ENCODE results near the gene RNLS. TPM values are rescaled to one million over a fixed set of nuclear protein-coding genes. Genes with fewer than 3 reads are reported as not detected.
"Not testable (repeated sequence)": the region's sequence is repeated elsewhere in the genome, so short reads cannot be mapped to it uniquely, and the experiment has no call there.

The RNLS gene
- polyA plus RNA-seq, 3 donors: 16.5 to 17.6 (median 17.5) TPM

- DNase-seq (ENCODE audit: low read depth in 3 of 3, low spot score in 2 of 3): not testable (repeated sequence)
Observed at GRCh38 chr10:88486816-88487215, 96.3 kb downstream of the RNLS start.

DNA sequence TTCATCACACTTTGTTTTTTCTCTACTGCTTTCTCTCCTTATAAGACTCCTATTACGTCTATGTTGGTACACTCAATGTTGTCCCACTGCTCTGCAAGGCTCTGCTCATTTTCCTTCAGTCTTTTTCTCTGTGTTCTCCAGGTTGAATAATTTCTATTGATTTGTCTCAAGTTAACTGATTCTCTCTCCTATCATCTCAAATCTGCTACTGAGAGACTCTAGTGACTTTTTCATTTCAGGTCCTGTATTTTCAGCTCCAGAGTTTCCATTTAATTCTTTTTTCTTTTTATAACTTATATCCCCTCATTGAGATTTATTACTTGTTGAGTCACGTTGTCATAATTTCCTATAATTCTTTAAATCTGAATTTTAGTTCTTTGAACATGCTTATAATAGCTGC is 100.9 kb downstream of the RNLS start:
- DNase-seq (ENCODE audit: low read depth in 3 of 3, low spot score in 2 of 3): no peak

GRCh38 chr10:88478256-88478655 is 104.9 kb downstream of the RNLS start:
- DNase-seq (ENCODE audit: low read depth in 3 of 3, low spot score in 2 of 3): no peak

GRCh38 chr10:88477343-88478085 is 105.6 kb downstream of the RNLS start:
- no peak for DNase-seq (ENCODE audit: low read depth in 3 of 3, low spot score in 2 of 3)

- DNase-seq (ENCODE audit: low read depth in 3 of 3, low spot score in 2 of 3): no peak
Observed at GRCh38 chr10:88474884-88475844, 108.0 kb downstream of the RNLS start.

- no peak for DNase-seq (ENCODE audit: low read depth in 3 of 3, low spot score in 2 of 3)
Observed at GRCh38 chr10:88473989-88474883, 108.9 kb downstream of the RNLS start.

DNA sequence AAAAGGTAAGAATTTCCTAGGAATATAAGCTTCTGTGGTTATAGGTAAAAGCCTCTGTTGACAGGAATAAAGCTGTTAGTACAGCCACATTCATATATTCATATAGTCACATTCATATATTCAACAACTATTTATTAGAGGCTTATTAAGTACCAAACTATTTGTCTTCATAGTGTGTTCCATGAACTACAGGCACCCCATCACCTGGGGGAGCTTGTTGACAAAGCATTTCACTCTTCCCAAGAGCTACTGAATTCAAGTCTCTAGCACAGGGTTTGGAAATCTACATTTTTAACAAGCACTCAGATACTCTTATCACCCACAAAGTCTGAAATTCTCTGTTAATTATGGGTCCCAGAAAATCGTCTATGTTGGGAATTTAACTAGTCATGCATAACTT is 110.6 kb downstream of the RNLS start:
- no peak for DNase-seq (ENCODE audit: low read depth in 3 of 3, low spot score in 2 of 3)

DNA sequence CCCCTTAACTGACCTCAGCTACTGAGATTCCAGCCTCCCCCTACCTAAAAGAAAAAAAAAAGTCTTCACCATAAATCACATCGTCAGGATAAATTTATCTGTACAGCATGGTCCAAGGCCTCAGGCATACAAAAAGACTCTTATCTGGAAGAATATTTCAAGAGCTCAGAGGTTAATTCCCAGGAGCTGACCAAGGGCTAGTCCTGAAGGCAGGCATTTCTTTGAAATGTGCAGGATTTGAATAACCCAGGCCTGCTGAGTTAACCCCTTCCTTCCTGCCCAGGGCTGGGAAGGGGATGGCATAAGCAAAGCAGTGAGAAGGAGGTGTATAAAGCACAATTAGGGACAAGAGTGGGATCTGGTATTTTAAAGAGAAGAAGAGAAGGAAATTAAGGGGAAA is 111.2 kb downstream of the RNLS start:
- DNase-seq (ENCODE audit: low read depth in 3 of 3, low spot score in 2 of 3): no peak

DNA sequence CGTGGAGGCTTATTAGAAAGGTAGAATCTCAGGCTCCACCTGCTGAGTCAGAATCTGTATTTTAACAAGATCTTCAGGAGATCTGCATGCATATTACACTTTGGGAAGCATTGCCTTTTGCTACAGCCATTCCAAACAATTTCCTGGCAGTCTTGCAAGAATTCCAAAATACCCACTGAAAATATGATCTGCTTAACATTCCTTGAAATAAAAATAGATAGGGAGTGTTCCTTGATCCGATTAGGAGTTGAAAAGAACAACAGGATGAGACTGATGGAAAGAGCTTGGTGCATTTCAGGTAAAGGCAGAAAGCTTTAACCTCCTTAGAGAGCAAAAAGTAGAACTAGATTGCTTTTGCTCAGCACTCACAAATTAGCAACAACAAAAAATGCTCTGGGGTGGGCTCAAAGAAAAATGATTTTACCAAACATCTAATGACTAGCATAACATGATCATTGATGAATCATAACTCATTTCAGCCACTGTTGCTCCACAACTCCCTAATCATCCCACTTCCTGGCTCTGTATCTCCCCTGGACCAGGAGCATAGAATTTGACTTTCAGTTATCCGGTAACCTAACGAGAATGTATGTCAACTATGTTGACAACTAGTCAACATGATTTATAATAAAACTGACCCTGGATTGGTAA is 115.2 kb downstream of the RNLS start:
- no peak for DNase-seq (ENCODE audit: low read depth in 3 of 3, low spot score in 2 of 3)

DNA sequence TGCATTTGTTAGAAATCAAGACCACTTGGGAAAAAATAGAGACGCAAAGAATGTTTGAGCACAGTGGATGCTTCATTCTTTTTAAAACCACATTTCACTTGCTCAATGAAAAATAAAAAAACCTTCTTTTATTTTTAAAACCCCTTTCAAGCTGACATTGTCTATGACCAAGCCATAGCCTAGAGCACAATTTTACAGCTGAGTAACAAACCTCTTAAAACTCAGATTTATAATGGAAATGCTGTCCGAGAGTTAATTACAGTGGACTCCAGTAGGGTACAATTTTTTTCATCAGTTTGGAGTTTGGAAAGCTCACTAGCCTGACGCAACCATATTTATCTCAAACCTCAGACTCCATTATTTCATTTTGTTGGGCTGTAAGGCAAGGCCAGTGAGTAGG is 116.3 kb downstream of the RNLS start:
- DNase-seq (ENCODE audit: low read depth in 3 of 3, low spot score in 2 of 3): no peak

DNA sequence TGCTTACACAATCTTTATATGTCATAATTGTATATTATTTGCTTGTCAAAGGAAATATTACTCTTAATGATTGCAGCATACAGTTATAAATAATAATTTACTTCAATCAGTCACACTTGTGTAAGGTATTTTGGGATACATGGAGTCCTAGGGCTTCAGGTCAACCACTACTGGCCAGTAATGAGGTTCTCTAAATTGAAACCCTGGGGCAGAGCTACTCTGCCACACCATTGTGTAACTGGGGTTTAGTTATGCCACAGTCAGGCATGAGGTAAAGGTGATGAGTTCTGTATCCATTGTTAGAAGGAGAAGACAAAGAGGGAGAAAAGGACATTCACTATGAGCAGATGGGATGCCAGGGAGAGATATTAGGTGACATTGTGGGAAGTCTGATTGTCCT is 117.4 kb downstream of the RNLS start:
- DNase-seq (ENCODE audit: low read depth in 3 of 3, low spot score in 2 of 3): no peak

GRCh38 chr10:88463811-88464210 is 119.3 kb downstream of the RNLS start:
- DNase-seq (ENCODE audit: low read depth in 3 of 3, low spot score in 2 of 3): no peak

GRCh38 chr10:88461426-88461825 is 121.7 kb downstream of the RNLS start:
- DNase-seq (ENCODE audit: low read depth in 3 of 3, low spot score in 2 of 3): no peak

DNA sequence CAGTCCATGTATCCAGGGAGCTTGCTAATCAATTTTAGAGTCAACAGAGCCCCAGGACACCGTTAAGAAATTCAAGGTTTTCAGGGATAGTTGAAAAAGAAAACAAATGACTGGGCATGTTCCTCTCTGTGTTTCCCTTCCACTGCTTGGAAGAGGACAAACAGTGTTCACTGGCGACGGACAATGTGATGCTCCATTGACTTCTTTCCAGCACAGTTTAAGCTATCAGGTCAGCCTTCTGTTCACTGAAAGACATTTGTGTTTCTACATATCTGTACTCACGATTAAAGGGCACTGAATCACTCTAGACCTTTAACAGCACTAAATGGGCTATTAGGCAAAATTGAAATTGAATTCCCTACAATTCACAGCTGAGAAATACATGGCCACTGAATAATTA is 123.6 kb downstream of the RNLS start:
- no peak for DNase-seq (ENCODE audit: low read depth in 3 of 3, low spot score in 2 of 3)

GRCh38 chr10:88458209-88458608 is 124.9 kb downstream of the RNLS start:
- DNase-seq (ENCODE audit: low read depth in 3 of 3, low spot score in 2 of 3): no peak

GRCh38 chr10:88457660-88458059 is 125.5 kb downstream of the RNLS start:
- DNase-seq (ENCODE audit: low read depth in 3 of 3, low spot score in 2 of 3): no peak

- DNase-seq (ENCODE audit: low read depth in 3 of 3, low spot score in 2 of 3): no peak
Observed at GRCh38 chr10:88456730-88457129, 126.4 kb downstream of the RNLS start.

DNA sequence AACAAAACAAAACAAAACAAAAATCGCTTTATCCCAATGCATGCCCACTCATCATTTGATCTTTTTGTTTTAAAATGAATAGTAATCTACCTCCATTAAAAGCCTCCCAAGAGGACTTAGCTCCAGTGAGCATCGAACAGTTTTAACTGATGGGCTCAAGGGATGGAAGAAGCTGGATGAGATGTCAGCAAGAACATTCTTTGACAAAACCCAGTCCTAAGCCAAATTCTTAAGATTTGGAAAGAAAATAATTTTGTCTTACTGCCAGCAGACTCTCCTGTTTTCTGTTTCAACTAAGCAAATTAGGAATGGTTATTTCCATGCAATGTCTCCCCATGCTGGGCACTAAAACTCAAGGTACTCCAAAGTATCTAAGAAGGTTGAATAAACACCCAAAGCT is 127.3 kb downstream of the RNLS start:
- no peak for DNase-seq (ENCODE audit: low read depth in 3 of 3, low spot score in 2 of 3)

- DNase-seq (ENCODE audit: low read depth in 3 of 3, low spot score in 2 of 3): no peak
Observed at GRCh38 chr10:88450201-88450600, 132.9 kb downstream of the RNLS start.

DNA sequence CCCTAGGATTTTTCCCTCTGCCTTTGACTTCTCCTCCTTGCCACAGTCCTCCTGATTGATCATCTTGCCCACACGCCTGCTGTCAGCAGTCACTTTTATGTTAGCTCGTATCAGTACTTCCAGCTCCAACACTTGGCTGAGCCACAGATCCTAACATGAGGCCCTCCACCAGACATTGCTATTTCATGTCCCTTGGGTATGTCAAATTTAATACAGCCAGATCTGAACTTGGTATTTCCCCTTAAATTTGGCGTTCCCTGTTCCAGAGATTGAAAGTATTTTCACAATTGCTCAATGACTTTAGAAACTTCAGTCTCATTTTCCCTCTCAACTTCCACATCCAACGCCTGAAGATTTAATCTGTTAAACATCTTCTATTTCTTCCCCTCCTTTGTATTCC is 140.4 kb downstream of the RNLS start:
- no peak for DNase-seq (ENCODE audit: low read depth in 3 of 3, low spot score in 2 of 3)
